ENCODE results near the gene CPHXL.

The CPHXL gene

GRCh38 chr16:75726390-75726789 lies at the start of gene CPHXL:
Gene CPHXL, minus strand, starts transcription at chr16:75726490. Its CDS starts 48 bp downstream, at chr16:75726442.
- DNase-seq (ENCODE audit: low read depth in 2 of 2): no peak

- no peak for DNase-seq (ENCODE audit: low read depth in 2 of 2)
These were observed 47.9 kb upstream of the CPHXL start for GRCh38 chr16:75774197-75774596.

- DNase-seq (ENCODE audit: low read depth in 2 of 2): no peak
These were observed 43.8 kb upstream of the CPHXL start for GRCh38 chr16:75770051-75770450.

GRCh38 chr16:75764154-75764768 lies 38.0 kb upstream of the CPHXL start:
- DNase-seq (ENCODE audit: low read depth in 2 of 2): peak in 1 of 2 donors; percentile 29

GRCh38 chr16:75763204-75763603 lies 36.9 kb upstream of the CPHXL start:
- DNase-seq (ENCODE audit: low read depth in 2 of 2): no peak

- no peak for DNase-seq (ENCODE audit: low read depth in 2 of 2)
These were observed 36.5 kb upstream of the CPHXL start for GRCh38 chr16:75762746-75763145.

- no peak for DNase-seq (ENCODE audit: low read depth in 2 of 2)
These were observed 34.8 kb upstream of the CPHXL start for GRCh38 chr16:75761108-75761507.

GRCh38 chr16:75760018-75760519 lies 33.8 kb upstream of the CPHXL start:
- no peak for DNase-seq (ENCODE audit: low read depth in 2 of 2)

- DNase-seq (ENCODE audit: low read depth in 2 of 2): no peak
These were observed 31.9 kb upstream of the CPHXL start for GRCh38 chr16:75758215-75758614.

GRCh38 chr16:75754141-75754540 lies 27.9 kb upstream of the CPHXL start:
- no peak for DNase-seq (ENCODE audit: low read depth in 2 of 2)

- no peak for DNase-seq (ENCODE audit: low read depth in 2 of 2)
These were observed 24.2 kb upstream of the CPHXL start for GRCh38 chr16:75750528-75750927.

GRCh38 chr16:75746359-75746758 lies 20.1 kb upstream of the CPHXL start:
- no peak for DNase-seq (ENCODE audit: low read depth in 2 of 2)

- DNase-seq (ENCODE audit: low read depth in 2 of 2): no peak
These were observed 19.5 kb upstream of the CPHXL start for GRCh38 chr16:75745823-75746222.

- DNase-seq (ENCODE audit: low read depth in 2 of 2): no peak
These were observed 19.0 kb upstream of the CPHXL start for GRCh38 chr16:75745242-75745641.

GRCh38 chr16:75742424-75743047 lies 16.2 kb upstream of the CPHXL start:
- DNase-seq (ENCODE audit: low read depth in 2 of 2): no peak

- DNase-seq (ENCODE audit: low read depth in 2 of 2): no peak
These were observed 7.3 kb upstream of the CPHXL start for GRCh38 chr16:75733305-75734211.

- no peak for DNase-seq (ENCODE audit: low read depth in 2 of 2)
These were observed 6.6 kb upstream of the CPHXL start for GRCh38 chr16:75732871-75733270.

GRCh38 chr16:75727221-75727620 lies 931 bp upstream of the CPHXL start:
- DNase-seq (ENCODE audit: low read depth in 2 of 2): no peak

- DNase-seq (ENCODE audit: low read depth in 2 of 2): no peak
These were observed 7.8 kb downstream of the CPHXL start for GRCh38 chr16:75718452-75718851.

- DNase-seq (ENCODE audit: low read depth in 2 of 2): no peak
These were observed 11.6 kb downstream of the CPHXL start for GRCh38 chr16:75714661-75715060.

GRCh38 chr16:75710344-75710743 lies 15.9 kb downstream of the CPHXL start:
- no peak for DNase-seq (ENCODE audit: low read depth in 2 of 2)

- no peak for DNase-seq (ENCODE audit: low read depth in 2 of 2)
These were observed 23.0 kb downstream of the CPHXL start for GRCh38 chr16:75703306-75703705.

- DNase-seq (ENCODE audit: low read depth in 2 of 2): no peak
These were observed 24.0 kb downstream of the CPHXL start for GRCh38 chr16:75702242-75702641.

All from stimulated activated CD4-positive, alpha-beta T cell treated with anti-CD3 and anti-CD28 coated beads, Interleukin-15, amount 100 ng/mL, for 48 hours (primary cell).